ENCODE data around the gene SPC24. TPM values are rescaled to one million over a fixed set of nuclear protein-coding genes. Genes with fewer than 3 reads are reported as not detected.

The SPC24 gene
- total and polyA plus RNA-seq, 2 experiments from 2014 or later = 8.8 to 11.5 TPM

- Histone ChIP-seq H4K20me1 (ENCODE audit: insufficient read depth, poor library complexity, severe bottlenecking) (no peaks in the 10 kb centered on the region), H3K27ac (peak overlapping the region; percentile 75), H3K4me2 (peak overlapping the region; percentile 8), H3K9me2 (replicated peaks; ENCODE audit: insufficient read depth) (no peaks in the 10 kb centered on the region), H3K27me3 (no peaks in the 10 kb centered on the region), H3K4me1 (ENCODE audit: insufficient read depth) (peaks cover 12% of the 10 kb centered on the region), H3K4me3 (no peak overlapping the region), H3K79me2 (no peaks in the 10 kb centered on the region), H2AFZ (no peak overlapping the region), H3K36me3 (replicated peaks; ENCODE audit: insufficient read depth, low read depth) (no peaks in the 10 kb centered on the region), H3K9me3 (ENCODE audit: low read depth) (no peaks in the 10 kb centered on the region)
- peak; percentile 79 for DNase-seq (ENCODE audit: low spot score)
- TF ChIP-seq EZH2phosphoT487 (IDR thresholded peaks at IDR 0.05; ENCODE audit: low read depth, severe bottlenecking, unreplicated experiment) (no peak), CTCF (IDR thresholded peaks at IDR 0.05; ENCODE audit: poor library complexity) (peak; percentile 75), EZH2 (IDR thresholded peaks at IDR 0.05; ENCODE audit: borderline replicate concordance) (no peak)
- 51% methylated on average over 11 of the region's 17 CpGs for WGBS (ENCODE audit: low lambda C conversion rate, missing lambda C conversion rate)
Observed at GRCh38 chr19:11203194-11204075, 47.9 kb upstream of the SPC24 start.

- Histone ChIP-seq H3K9me3 (ENCODE audit: low read depth) (no peaks in the 10 kb centered on the region), H4K20me1 (ENCODE audit: insufficient read depth, poor library complexity, severe bottlenecking) (no peaks in the 10 kb centered on the region), H2AFZ (no peak overlapping the region), H3K27ac (peak overlapping the region; percentile 75), H3K27me3 (no peaks in the 10 kb centered on the region), H3K4me3 (no peak overlapping the region), H3K9me2 (replicated peaks; ENCODE audit: insufficient read depth) (no peaks in the 10 kb centered on the region), H3K79me2 (no peaks in the 10 kb centered on the region), H3K4me2 (no peak overlapping the region), H3K36me3 (replicated peaks; ENCODE audit: insufficient read depth, low read depth) (no peaks in the 10 kb centered on the region), H3K4me1 (ENCODE audit: insufficient read depth) (peaks cover 18% of the 10 kb centered on the region)
- WGBS (ENCODE audit: low lambda C conversion rate, missing lambda C conversion rate) = 92% methylated on average over 20 of the region's 20 CpGs
- DNase-seq (ENCODE audit: low spot score) = no peak
- no peak for TF ChIP-seq EZH2phosphoT487 (IDR thresholded peaks at IDR 0.05; ENCODE audit: low read depth, severe bottlenecking, unreplicated experiment)
Observed at GRCh38 chr19:11202488-11203193, 47.1 kb upstream of the SPC24 start.

- WGBS (ENCODE audit: low lambda C conversion rate, missing lambda C conversion rate) = 94% methylated on average over 24 of the region's 24 CpGs
- no peak overlapping the region for H3K27ac ChIP-seq
- TF ChIP-seq CTCF (IDR thresholded peaks at IDR 0.05; ENCODE audit: poor library complexity) (no peak), EZH2phosphoT487 (IDR thresholded peaks at IDR 0.05; ENCODE audit: low read depth, severe bottlenecking, unreplicated experiment) (no peak), EZH2 (IDR thresholded peaks at IDR 0.05; ENCODE audit: borderline replicate concordance) (no peak)
- peaks cover 5% of the 10 kb centered on the region for H3K79me2 ChIP-seq
- no peaks in the 10 kb centered on the region for H3K9me3 ChIP-seq (ENCODE audit: low read depth)
- no peaks in the 10 kb centered on the region for H3K36me3 ChIP-seq (replicated peaks; ENCODE audit: insufficient read depth, low read depth)
- no peak overlapping the region for H3K4me3 ChIP-seq
- H3K9me2 ChIP-seq (replicated peaks; ENCODE audit: insufficient read depth) = no peaks in the 10 kb centered on the region
- no peak for DNase-seq (ENCODE audit: low spot score)
- H2AFZ ChIP-seq = no peak overlapping the region
- H3K27me3 ChIP-seq = no peaks in the 10 kb centered on the region
- no peaks in the 10 kb centered on the region for H4K20me1 ChIP-seq (ENCODE audit: insufficient read depth, poor library complexity, severe bottlenecking)
- peaks cover 18% of the 10 kb centered on the region for H3K4me1 ChIP-seq (ENCODE audit: insufficient read depth)
- no peak overlapping the region for H3K4me2 ChIP-seq
Observed at GRCh38 chr19:11201791-11202190, 46.2 kb upstream of the SPC24 start.

- TF ChIP-seq EZH2 (IDR thresholded peaks at IDR 0.05; ENCODE audit: borderline replicate concordance) = no peak
- TF ChIP-seq EZH2phosphoT487 (IDR thresholded peaks at IDR 0.05; ENCODE audit: low read depth, severe bottlenecking, unreplicated experiment) = no peak
- TF ChIP-seq CTCF (IDR thresholded peaks at IDR 0.05; ENCODE audit: poor library complexity) = no peak
- 93% methylated on average over 9 of the region's 9 CpGs for WGBS (ENCODE audit: low lambda C conversion rate, missing lambda C conversion rate)
- Histone ChIP-seq H3K4me3 (no peak overlapping the region), H3K9me2 (replicated peaks; ENCODE audit: insufficient read depth) (no peaks in the 10 kb centered on the region), H3K79me2 (peaks cover 13% of the 10 kb centered on the region), H3K27me3 (no peaks in the 10 kb centered on the region), H3K4me2 (no peak overlapping the region), H3K36me3 (replicated peaks; ENCODE audit: insufficient read depth, low read depth) (no peaks in the 10 kb centered on the region), H3K9me3 (ENCODE audit: low read depth) (no peaks in the 10 kb centered on the region), H2AFZ (no peak overlapping the region), H3K4me1 (ENCODE audit: insufficient read depth) (peaks cover 18% of the 10 kb centered on the region), H4K20me1 (ENCODE audit: insufficient read depth, poor library complexity, severe bottlenecking) (no peaks in the 10 kb centered on the region), H3K27ac (no peak overlapping the region)
- no peak for DNase-seq (ENCODE audit: low spot score)
Observed at GRCh38 chr19:11200931-11201330, 45.3 kb upstream of the SPC24 start.
